ENCODE measurements around the gene FHL2.

- TF ChIP-seq POLR2A (IDR thresholded peaks at IDR 0.05) = no peak
- no peak for TF ChIP-seq CTCF (IDR thresholded peaks at IDR 0.05)
- TF ChIP-seq EP300 (IDR thresholded peaks at IDR 0.05) = no peak
Measured at GRCh38 chr2:105446501-105446900, 47.6 kb upstream of the FHL2 start.
